WTC11 (cell line): ENCODE data around the gene CRADD. TPM values are rescaled to one million over a fixed set of nuclear protein-coding genes. Genes with fewer than 3 reads are reported as not detected.

Source experiments
- ATAC-seq: fragments of 200-7000 bp; cut with Tn5 transposase; 2 replicates; pipeline ENCODE4 v1.10.0; 2021; ENCODE audit warnings: mild to moderate bottlenecking, moderate library complexity
- CTCF ChIA-PET: fragments of 300-600 bp; sonication (Branson Sonifier 250); formaldehyde crosslinking; loops from one replicate; lab custom pipeline; 2021; ENCODE audit warnings: antibody characterized with exemption; lab: Charles Lee
- POLR2A ChIA-PET: fragments of 350-600 bp; sonication (Branson Sonifier 250); formaldehyde crosslinking; loops from one replicate; lab custom pipeline; 2021; ENCODE audit warnings: antibody characterized with exemption; lab: Charles Lee
- DNase-seq: peaks from one replicate; pipeline ENCODE4 v3.0.0; 2021; ENCODE audit warnings: low spot score
- H3K27ac Mint-ChIP-seq: 2 replicates; pipeline ENCODE4 v1.8.0; 2021; ENCODE audit warnings: mixed read lengths
- H3K27me3 Mint-ChIP-seq: 2 replicates; pipeline ENCODE4 v1.8.0; 2021; ENCODE audit warnings: low read depth, mild to moderate bottlenecking, moderate library complexity, mixed read lengths
- H3K36me3 Mint-ChIP-seq: 2 replicates; pipeline ENCODE4 v1.8.0; 2021; ENCODE audit warnings: mixed read lengths
- H3K4me1 Mint-ChIP-seq: 2 replicates; pipeline ENCODE4 v1.8.0; 2022; ENCODE audit warnings: mixed read lengths
- H3K4me3 Mint-ChIP-seq: 2 replicates; pipeline ENCODE4 v1.8.0; 2021; ENCODE audit warnings: mild to moderate bottlenecking, moderate library complexity, mixed read lengths
- H3K9me3 Mint-ChIP-seq: 2 replicates; pipeline ENCODE4 v1.8.0; 2021; ENCODE audit warnings: mixed read lengths
- CBFB ChIP-seq: sonication (generic); formaldehyde crosslinking; IDR thresholded peaks from 2 replicates; pipeline ENCODE4 v1.8.1; 2022; ENCODE audit warnings: mild to moderate bottlenecking, low read depth, missing genetic modification reagents
- CREB1 ChIP-seq: sonication (generic); formaldehyde crosslinking; IDR thresholded peaks from 2 replicates; pipeline ENCODE4 v1.8.0; 2023; ENCODE audit warnings: mild to moderate bottlenecking, missing genetic modification reagents
- CREM ChIP-seq: sonication (generic); formaldehyde crosslinking; IDR thresholded peaks from 2 replicates; pipeline ENCODE4 v1.8.1; 2022; ENCODE audit warnings: mild to moderate bottlenecking, missing genetic modification reagents, moderate library complexity
- ELF4 ChIP-seq: sonication (generic); formaldehyde crosslinking; IDR thresholded peaks from 2 replicates; pipeline ENCODE4 v1.8.1; 2022; ENCODE audit warnings: low read depth, mild to moderate bottlenecking, moderate library complexity, missing genetic modification reagents
- EMX1 ChIP-seq: fragments of 250-450 bp; sonication (Bioruptor Pico); IDR thresholded peaks from 2 replicates; pipeline ENCODE4 v1.8.0; 2021; ENCODE audit warnings: mild to moderate bottlenecking
- ESRRA ChIP-seq: sonication (generic); formaldehyde crosslinking; IDR thresholded peaks from 2 replicates; pipeline ENCODE4 v1.8.1; 2022; ENCODE audit warnings: mild to moderate bottlenecking, missing genetic modification reagents, borderline replicate concordance
- GABPB1 ChIP-seq: sonication (generic); formaldehyde crosslinking; IDR thresholded peaks from 2 replicates; pipeline ENCODE4 v1.8.1; 2023; ENCODE audit warnings: mild to moderate bottlenecking, missing genetic modification reagents
- GRHL2 ChIP-seq: fragments of 250-450 bp; sonication (Bioruptor Pico); IDR thresholded peaks from 2 replicates; pipeline ENCODE4 v1.8.0; 2022; ENCODE audit warnings: mild to moderate bottlenecking, moderate library complexity; ENCODE audit not compliant: insufficient replicate concordance, severe bottlenecking
- HMGXB4 ChIP-seq: sonication (generic); formaldehyde crosslinking; IDR thresholded peaks from 2 replicates; pipeline ENCODE4 v1.8.1; 2023; ENCODE audit warnings: mild to moderate bottlenecking, moderate library complexity, missing genetic modification reagents
- NFATC4 ChIP-seq: fragments of 250-450 bp; sonication (Bioruptor Pico); IDR thresholded peaks from 2 replicates; pipeline ENCODE4 v1.9.0; 2021; ENCODE audit warnings: mild to moderate bottlenecking
- NR3C1 ChIP-seq: sonication (generic); formaldehyde crosslinking; conservative IDR thresholded peaks from 2 replicates; pipeline ENCODE4 v1.8.1; 2023; ENCODE audit warnings: low read depth, mild to moderate bottlenecking, missing genetic modification reagents
- PRRX2 ChIP-seq: fragments of 250-450 bp; sonication (Bioruptor Pico); IDR thresholded peaks from 2 replicates; pipeline ENCODE4 v1.8.0; 2021; ENCODE audit warnings: mild to moderate bottlenecking
- RORB ChIP-seq: fragments of 250-450 bp; sonication (Bioruptor Pico); IDR thresholded peaks from 2 replicates; pipeline ENCODE4 v1.9.0; 2021; ENCODE audit warnings: mild to moderate bottlenecking
- TCF7 ChIP-seq: sonication (generic); formaldehyde crosslinking; IDR thresholded peaks from 2 replicates; pipeline ENCODE4 v1.8.0; 2022; ENCODE audit warnings: mild to moderate bottlenecking, low read depth, missing genetic modification reagents, moderate library complexity
- ZBTB43 ChIP-seq: sonication (generic); formaldehyde crosslinking; IDR thresholded peaks from 2 replicates; pipeline ENCODE4 v1.8.1; 2023; ENCODE audit warnings: mild to moderate bottlenecking, missing genetic modification reagents
- ZNF671 ChIP-seq: fragments of 250-450 bp; sonication (Bioruptor Pico); IDR thresholded peaks from 2 replicates; pipeline ENCODE4 v1.8.0; 2021; ENCODE audit warnings: mild to moderate bottlenecking
- total RNA-seq: library from RNA; stranded (reverse); gene quantifications from 3 replicates; pipeline ENCODE4 v1.2.3, GENCODE V29; 2021
- TF ChIP-seq, protein P1 (sequence below): sonication (generic); formaldehyde crosslinking; IDR thresholded peaks from 2 replicates; pipeline ENCODE4 v1.8.1; 2022; ENCODE audit warnings: mild to moderate bottlenecking, missing genetic modification reagents, moderate library complexity, borderline replicate concordance
- TF ChIP-seq, protein P2 (sequence below): fragments of 250-450 bp; sonication (Bioruptor Pico); IDR thresholded peaks from 2 replicates; pipeline ENCODE4 v1.9.0; 2021; ENCODE audit warnings: mild to moderate bottlenecking, borderline replicate concordance
- TF ChIP-seq, protein P3 (sequence below): sonication (generic); formaldehyde crosslinking; IDR thresholded peaks from 2 replicates; pipeline ENCODE4 v1.8.1; 2022; ENCODE audit warnings: low read depth, mild to moderate bottlenecking, moderate library complexity, missing genetic modification reagents, borderline replicate concordance
- TF ChIP-seq, protein P4 (sequence below): sonication (generic); formaldehyde crosslinking; IDR thresholded peaks from 2 replicates; pipeline ENCODE4 v1.8.0; 2023; ENCODE audit warnings: missing genetic modification reagents
- TF ChIP-seq, protein P5 (sequence below): sonication (generic); formaldehyde crosslinking; IDR thresholded peaks from 2 replicates; pipeline ENCODE4 v1.8.0; 2022; ENCODE audit warnings: mild to moderate bottlenecking, missing genetic modification reagents

The CRADD gene
- total RNA-seq, 1 experiment from 2014 or later = 11.6 TPM

- Mint-ChIP-seq H3K36me3 (no peaks in the 10 kb centered on the region), H3K4me3 (no peak overlapping the region), H3K4me1 (peaks cover 18% of the 10 kb centered on the region), H3K9me3 (no peaks in the 10 kb centered on the region), H3K27ac (no peak overlapping the region), H3K27me3 (no peaks in the 10 kb centered on the region)
- DNase-seq (no peak), ATAC-seq (peak; percentile 72)
- ChIA-PET POLR2A (interaction anchor here (0.6 kb wide), 1 partner anchor 15 kb away, joined by 6 read pairs; no protein-coding TSS in a partner anchor), CTCF (interaction anchor here (0.8 to 1.3 kb wide), 3 partner anchors 15 to 248 kb away, joined by 3 to 4 read pairs (median 4); no protein-coding TSS in a partner anchor)
- TF ChIP-seq ESRRA (CRISPR knock-in tag) (no peak), ELF4 (CRISPR knock-in tag) (no peak), NR3C1 (no peak), ZNF671 (CRISPR knock-in tag) (no peak), CBFB (no peak)
- TF ChIP-seq, protein P1, sequence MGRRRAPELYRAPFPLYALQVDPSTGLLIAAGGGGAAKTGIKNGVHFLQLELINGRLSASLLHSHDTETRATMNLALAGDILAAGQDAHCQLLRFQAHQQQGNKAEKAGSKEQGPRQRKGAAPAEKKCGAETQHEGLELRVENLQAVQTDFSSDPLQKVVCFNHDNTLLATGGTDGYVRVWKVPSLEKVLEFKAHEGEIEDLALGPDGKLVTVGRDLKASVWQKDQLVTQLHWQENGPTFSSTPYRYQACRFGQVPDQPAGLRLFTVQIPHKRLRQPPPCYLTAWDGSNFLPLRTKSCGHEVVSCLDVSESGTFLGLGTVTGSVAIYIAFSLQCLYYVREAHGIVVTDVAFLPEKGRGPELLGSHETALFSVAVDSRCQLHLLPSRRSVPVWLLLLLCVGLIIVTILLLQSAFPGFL = no peak
- TF ChIP-seq, protein P2, sequence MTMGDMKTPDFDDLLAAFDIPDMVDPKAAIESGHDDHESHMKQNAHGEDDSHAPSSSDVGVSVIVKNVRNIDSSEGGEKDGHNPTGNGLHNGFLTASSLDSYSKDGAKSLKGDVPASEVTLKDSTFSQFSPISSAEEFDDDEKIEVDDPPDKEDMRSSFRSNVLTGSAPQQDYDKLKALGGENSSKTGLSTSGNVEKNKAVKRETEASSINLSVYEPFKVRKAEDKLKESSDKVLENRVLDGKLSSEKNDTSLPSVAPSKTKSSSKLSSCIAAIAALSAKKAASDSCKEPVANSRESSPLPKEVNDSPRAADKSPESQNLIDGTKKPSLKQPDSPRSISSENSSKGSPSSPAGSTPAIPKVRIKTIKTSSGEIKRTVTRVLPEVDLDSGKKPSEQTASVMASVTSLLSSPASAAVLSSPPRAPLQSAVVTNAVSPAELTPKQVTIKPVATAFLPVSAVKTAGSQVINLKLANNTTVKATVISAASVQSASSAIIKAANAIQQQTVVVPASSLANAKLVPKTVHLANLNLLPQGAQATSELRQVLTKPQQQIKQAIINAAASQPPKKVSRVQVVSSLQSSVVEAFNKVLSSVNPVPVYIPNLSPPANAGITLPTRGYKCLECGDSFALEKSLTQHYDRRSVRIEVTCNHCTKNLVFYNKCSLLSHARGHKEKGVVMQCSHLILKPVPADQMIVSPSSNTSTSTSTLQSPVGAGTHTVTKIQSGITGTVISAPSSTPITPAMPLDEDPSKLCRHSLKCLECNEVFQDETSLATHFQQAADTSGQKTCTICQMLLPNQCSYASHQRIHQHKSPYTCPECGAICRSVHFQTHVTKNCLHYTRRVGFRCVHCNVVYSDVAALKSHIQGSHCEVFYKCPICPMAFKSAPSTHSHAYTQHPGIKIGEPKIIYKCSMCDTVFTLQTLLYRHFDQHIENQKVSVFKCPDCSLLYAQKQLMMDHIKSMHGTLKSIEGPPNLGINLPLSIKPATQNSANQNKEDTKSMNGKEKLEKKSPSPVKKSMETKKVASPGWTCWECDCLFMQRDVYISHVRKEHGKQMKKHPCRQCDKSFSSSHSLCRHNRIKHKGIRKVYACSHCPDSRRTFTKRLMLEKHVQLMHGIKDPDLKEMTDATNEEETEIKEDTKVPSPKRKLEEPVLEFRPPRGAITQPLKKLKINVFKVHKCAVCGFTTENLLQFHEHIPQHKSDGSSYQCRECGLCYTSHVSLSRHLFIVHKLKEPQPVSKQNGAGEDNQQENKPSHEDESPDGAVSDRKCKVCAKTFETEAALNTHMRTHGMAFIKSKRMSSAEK (CRISPR knock-in tag) = no peak
Measured at GRCh38 chr12:93853698-93854478, 176.7 kb downstream of the CRADD start.

- no peaks in the 10 kb centered on the region for H3K9me3 Mint-ChIP-seq
- peaks cover 18% of the 10 kb centered on the region for H3K4me1 Mint-ChIP-seq
- POLR2A ChIA-PET = no interaction called here
- CTCF ChIA-PET = no interaction called here
- no peaks in the 10 kb centered on the region for H3K27me3 Mint-ChIP-seq
- ATAC-seq (no peak), DNase-seq (no peak)
- TF ChIP-seq, protein P3, sequence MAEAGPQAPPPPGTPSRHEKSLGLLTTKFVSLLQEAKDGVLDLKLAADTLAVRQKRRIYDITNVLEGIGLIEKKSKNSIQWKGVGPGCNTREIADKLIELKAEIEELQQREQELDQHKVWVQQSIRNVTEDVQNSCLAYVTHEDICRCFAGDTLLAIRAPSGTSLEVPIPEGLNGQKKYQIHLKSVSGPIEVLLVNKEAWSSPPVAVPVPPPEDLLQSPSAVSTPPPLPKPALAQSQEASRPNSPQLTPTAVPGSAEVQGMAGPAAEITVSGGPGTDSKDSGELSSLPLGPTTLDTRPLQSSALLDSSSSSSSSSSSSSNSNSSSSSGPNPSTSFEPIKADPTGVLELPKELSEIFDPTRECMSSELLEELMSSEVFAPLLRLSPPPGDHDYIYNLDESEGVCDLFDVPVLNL (CRISPR knock-in tag) = no peak
- TF ChIP-seq ZBTB43 (CRISPR knock-in tag) (no peak), GRHL2 (CRISPR knock-in tag) (no peak), HMGXB4 (no peak), GABPB1 (CRISPR knock-in tag) (no peak), RORB (CRISPR knock-in tag) (no peak), TCF7 (CRISPR knock-in tag) (no peak), ZNF671 (CRISPR knock-in tag) (no peak), PRRX2 (CRISPR knock-in tag) (no peak), EMX1 (CRISPR knock-in tag) (no peak), NFATC4 (CRISPR knock-in tag) (no peak), CREB1 (no peak), CREM (CRISPR knock-in tag) (no peak)
- TF ChIP-seq, protein P4, sequence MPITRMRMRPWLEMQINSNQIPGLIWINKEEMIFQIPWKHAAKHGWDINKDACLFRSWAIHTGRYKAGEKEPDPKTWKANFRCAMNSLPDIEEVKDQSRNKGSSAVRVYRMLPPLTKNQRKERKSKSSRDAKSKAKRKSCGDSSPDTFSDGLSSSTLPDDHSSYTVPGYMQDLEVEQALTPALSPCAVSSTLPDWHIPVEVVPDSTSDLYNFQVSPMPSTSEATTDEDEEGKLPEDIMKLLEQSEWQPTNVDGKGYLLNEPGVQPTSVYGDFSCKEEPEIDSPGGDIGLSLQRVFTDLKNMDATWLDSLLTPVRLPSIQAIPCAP (CRISPR knock-in tag) = no peak
- TF ChIP-seq, protein P5, sequence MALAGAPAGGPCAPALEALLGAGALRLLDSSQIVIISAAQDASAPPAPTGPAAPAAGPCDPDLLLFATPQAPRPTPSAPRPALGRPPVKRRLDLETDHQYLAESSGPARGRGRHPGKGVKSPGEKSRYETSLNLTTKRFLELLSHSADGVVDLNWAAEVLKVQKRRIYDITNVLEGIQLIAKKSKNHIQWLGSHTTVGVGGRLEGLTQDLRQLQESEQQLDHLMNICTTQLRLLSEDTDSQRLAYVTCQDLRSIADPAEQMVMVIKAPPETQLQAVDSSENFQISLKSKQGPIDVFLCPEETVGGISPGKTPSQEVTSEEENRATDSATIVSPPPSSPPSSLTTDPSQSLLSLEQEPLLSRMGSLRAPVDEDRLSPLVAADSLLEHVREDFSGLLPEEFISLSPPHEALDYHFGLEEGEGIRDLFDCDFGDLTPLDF = no peak
- H3K27ac Mint-ChIP-seq = no peak overlapping the region
- no peaks in the 10 kb centered on the region for H3K36me3 Mint-ChIP-seq
- H3K4me3 Mint-ChIP-seq = no peak overlapping the region
Measured at GRCh38 chr12:93855261-93855660, 178.1 kb downstream of the CRADD start.
